D721Med (cell line): Measurements from ENCODE around the gene SGPP2.
A peak's percentile ranks its signal among the peaks of the same experiment; 100 is the strongest.

ENCODE experiments used
- DNase-seq: peaks from one replicate; pipeline ENCODE4 v3.0.0; 2011; ENCODE audit warnings: low spot score; ENCODE audit not compliant: insufficient read length
- FAIRE-seq: peaks from 2 replicates; lab custom pipeline; 2011; peaks lifted over from hg19 to GRCh38; lab: Jason Lieb, UNC
- TF ChIP-seq, protein P1 (sequence below): IDR thresholded peaks from 2 replicates; pipeline ENCODE4 v1.5.1; 2012; ENCODE audit warnings: mild to moderate bottlenecking, control low read depth; ENCODE audit not compliant: insufficient read depth; ENCODE audit errors: missing control alignments

Gene SGPP2, protein sequence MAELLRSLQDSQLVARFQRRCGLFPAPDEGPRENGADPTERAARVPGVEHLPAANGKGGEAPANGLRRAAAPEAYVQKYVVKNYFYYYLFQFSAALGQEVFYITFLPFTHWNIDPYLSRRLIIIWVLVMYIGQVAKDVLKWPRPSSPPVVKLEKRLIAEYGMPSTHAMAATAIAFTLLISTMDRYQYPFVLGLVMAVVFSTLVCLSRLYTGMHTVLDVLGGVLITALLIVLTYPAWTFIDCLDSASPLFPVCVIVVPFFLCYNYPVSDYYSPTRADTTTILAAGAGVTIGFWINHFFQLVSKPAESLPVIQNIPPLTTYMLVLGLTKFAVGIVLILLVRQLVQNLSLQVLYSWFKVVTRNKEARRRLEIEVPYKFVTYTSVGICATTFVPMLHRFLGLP

DNA sequence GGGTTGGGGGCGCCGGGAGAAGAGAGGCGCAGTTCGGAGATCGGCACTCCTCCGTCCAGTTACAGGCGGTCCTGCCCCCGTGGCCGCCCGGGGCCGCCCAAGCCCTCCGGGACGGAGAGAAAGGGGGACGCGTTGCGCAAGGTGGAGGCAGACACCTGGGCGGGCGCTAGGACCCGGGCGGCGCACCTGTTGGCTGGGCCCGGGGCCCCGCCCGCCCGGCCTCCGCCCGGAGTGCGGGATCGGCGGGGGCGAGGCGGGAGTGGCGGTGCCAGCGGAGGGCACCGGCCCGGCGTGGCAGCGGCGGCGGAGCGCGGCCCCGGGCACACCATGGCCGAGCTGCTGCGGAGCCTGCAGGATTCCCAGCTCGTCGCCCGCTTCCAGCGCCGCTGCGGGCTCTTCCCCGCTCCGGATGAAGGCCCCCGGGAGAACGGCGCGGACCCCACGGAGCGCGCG is at the start of gene SGPP2:
SGPP2 (plus strand) TSS at position 268 of the 453 bp plus-strand sequence; CDS start at position 328, 60 bp downstream.
- no peak for DNase-seq
- TF ChIP-seq, protein P1, sequence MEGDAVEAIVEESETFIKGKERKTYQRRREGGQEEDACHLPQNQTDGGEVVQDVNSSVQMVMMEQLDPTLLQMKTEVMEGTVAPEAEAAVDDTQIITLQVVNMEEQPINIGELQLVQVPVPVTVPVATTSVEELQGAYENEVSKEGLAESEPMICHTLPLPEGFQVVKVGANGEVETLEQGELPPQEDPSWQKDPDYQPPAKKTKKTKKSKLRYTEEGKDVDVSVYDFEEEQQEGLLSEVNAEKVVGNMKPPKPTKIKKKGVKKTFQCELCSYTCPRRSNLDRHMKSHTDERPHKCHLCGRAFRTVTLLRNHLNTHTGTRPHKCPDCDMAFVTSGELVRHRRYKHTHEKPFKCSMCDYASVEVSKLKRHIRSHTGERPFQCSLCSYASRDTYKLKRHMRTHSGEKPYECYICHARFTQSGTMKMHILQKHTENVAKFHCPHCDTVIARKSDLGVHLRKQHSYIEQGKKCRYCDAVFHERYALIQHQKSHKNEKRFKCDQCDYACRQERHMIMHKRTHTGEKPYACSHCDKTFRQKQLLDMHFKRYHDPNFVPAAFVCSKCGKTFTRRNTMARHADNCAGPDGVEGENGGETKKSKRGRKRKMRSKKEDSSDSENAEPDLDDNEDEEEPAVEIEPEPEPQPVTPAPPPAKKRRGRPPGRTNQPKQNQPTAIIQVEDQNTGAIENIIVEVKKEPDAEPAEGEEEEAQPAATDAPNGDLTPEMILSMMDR = no peak

DNA sequence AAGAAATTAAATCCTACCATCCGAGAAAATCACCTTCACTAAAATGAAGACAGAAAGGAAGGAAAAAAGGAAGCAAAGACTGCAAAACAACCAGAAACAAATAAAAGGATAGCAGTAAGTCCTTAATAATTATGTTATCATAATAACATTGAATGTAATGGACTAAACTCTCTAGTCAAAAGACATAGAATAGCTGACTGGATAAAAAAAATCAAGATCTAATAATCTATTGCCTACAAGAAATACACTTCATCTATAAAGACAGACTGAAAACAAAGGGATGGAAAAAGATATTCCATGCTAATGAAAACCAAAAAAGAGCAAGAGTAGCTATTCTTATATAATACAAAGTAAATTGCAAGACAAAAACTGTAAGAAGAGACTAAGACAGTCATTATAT is 48.5 kb upstream of the SGPP2 start:
- DNase-seq (no peak), FAIRE-seq (peak; percentile 16)
- TF ChIP-seq, protein P1 = no peak

More for the DNA sequence above, at the start of gene SGPP2:
- no peak for FAIRE-seq

- FAIRE-seq (no peak), DNase-seq (no peak)
- TF ChIP-seq, protein P1 = no peak
Measured at GRCh38 chr2:222380456-222380855, 43.9 kb upstream of the SGPP2 start.

DNA sequence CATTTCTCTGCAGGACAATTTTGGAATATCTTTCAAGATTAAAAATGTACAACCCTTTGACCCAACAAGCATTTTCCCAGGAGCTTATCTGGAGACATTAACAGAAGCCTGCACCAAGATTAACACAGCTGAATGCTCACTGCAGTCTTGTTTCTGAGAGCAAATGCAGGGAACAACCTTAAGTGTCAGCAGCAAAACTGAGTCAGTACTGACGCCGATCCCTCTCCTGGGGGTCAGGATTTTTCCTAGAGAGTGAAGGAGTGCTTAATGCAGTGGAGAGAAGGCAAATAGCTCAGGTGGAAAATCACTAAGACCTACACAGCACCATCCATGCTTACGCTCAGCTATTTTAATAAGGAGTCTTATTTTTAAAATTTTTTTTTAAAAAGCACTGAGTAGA is 42.8 kb upstream of the SGPP2 start:
- TF ChIP-seq, protein P1 = no peak
- DNase-seq (no peak), FAIRE-seq (no peak)

DNA sequence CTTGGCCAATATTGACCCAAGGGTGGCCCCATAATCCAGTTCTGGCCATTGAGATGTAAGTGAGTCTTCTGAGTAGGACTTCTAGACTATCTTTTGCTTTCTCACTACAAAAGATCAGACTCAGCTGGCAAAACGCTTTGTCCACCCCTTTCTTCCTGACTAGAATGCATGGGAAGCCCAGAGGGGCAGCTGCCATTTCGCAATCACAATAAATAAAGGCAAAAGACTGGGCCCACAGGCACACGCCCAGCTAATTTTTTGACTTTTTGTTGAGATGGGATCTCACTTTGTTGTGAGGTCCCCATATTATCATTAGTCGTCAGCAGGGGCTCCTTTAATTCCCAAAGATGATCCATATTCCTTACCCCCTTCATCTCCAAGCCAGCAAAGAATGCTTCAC is 41.1 kb upstream of the SGPP2 start:
- TF ChIP-seq, protein P1 = no peak
- no peak for FAIRE-seq
- no peak for DNase-seq

DNA sequence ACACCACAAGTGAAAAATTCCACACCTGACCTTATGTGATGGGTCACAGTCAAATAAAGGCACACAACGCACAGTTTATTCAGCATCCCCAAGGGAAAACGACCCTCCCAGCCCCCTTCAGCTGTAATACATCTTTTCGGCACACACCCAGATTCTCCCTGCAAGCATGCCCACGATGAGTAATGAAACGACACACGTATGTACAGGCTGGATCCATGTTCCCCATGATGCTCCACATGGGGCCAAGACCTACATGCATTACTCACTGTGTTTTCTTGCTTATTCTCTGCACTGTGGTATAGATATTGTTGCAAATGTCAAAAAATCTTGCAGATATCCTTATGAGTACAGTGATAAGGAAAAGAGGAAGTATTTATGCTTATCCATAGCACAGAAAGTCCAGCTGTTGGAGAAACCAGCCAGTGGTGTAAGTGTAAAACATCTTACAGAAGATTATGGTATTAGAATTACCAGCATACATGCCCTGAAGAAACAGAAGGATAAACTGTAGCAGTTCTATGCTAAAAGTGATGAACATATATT is 32.5 kb upstream of the SGPP2 start:
- DNase-seq = no peak
- no peak for FAIRE-seq
- TF ChIP-seq, protein P1 = no peak
